K562 (cell line): ENCODE measurements around the gene ERO1B. TPM values are rescaled to one million over a fixed set of nuclear protein-coding genes. Genes with fewer than 3 reads are reported as not detected.

Experiments used
- ATAC-seq: fragments of 200-7000 bp; cut with Tn5 transposase; 3 replicates; pipeline ENCODE4 v1.9.1; 2020; ENCODE audit warnings: moderate library complexity
- BruUV-seq: library from RNA; stranded (reverse); fragments of 400-500 nt; replicated peaks from 2 replicates; lab custom pipeline; 2021; lab: Mats Ljungman, UMichigan
- CTCF ChIA-PET: fragments of 300-600 bp; formaldehyde crosslinking; extraction: SDS; loops from one replicate; lab custom pipeline; 2021; ENCODE audit warnings: low intra/inter-chr PET ratio; lab: Yijun Ruan, JAX
- POLR2A ChIA-PET: fragments of 300-600, 350-650 bp; sonication (Branson Sonifier 250); formaldehyde crosslinking; extraction: SDS; loops from one replicate; lab custom pipeline; 2021; ENCODE audit warnings: antibody characterized with exemption, inconsistent platforms; lab: Yijun Ruan, JAX
- DNase-seq, 4 experiments: peaks; one replicate each; pipeline versions ENCODE4 v3.0.0 to v3.0.0-alpha.2; 2011 to 2018; ENCODE audit warnings: low spot score in 3 of 4, mixed read lengths in 3 of 4; ENCODE audit errors: extremely low read depth in 1 of 4
- FAIRE-seq: peaks from 2 replicates; lab custom pipeline; 2011; peaks lifted over from hg19 to GRCh38; lab: Jason Lieb, UNC
- H2AFZ ChIP-seq: 2 replicates; pipeline ENCODE4 v1.6.0; 2011; ENCODE audit warnings: low read depth, low read length, control low read depth, inconsistent platforms
- H3K27ac ChIP-seq: fragments of 200-600 bp; 3 replicates; pipeline ENCODE4 v1.8.0; 2011; ENCODE audit warnings: low read depth, mild to moderate bottlenecking, control low read depth, inconsistent platforms, low read length, moderate library complexity, mixed read lengths; ENCODE audit errors: extremely low read depth
- H3K27me3 ChIP-seq, 2 experiments: fragments of 300-600 bp in 1 of 2; 2 replicates in 1 of 2; 3 replicates in 1 of 2; pipeline versions ENCODE4 v1.6.0 to v1.8.0; 2011; ENCODE audit warnings: inconsistent platforms in 2 of 2, low read length in 2 of 2, mild to moderate bottlenecking in 1 of 2, mixed read lengths in 1 of 2, moderate library complexity in 1 of 2; ENCODE audit not compliant: control insufficient read depth in 2 of 2, insufficient read depth in 2 of 2
- H3K36me3 ChIP-seq: fragments of 300-600 bp; 3 replicates; pipeline ENCODE4 v1.8.0; 2011; ENCODE audit warnings: mild to moderate bottlenecking, low read length, inconsistent platforms; ENCODE audit not compliant: control insufficient read depth, insufficient read depth
- H3K4me1 ChIP-seq, 2 experiments: fragments of 200-600 bp in 1 of 2; replicated peaks in 1 of 2; 2 replicates in 1 of 2; 3 replicates in 1 of 2; pipeline versions ENCODE4 v1.5.1 to v1.8.0; 2011; ENCODE audit warnings: inconsistent platforms in 2 of 2, low read length in 2 of 2, mild to moderate bottlenecking in 1 of 2, mixed read lengths in 1 of 2, moderate library complexity in 1 of 2; ENCODE audit not compliant: control insufficient read depth in 2 of 2, insufficient read depth in 2 of 2
- H3K4me2 ChIP-seq: 2 replicates; pipeline ENCODE4 v1.6.1; 2011; ENCODE audit warnings: low read length, control low read depth, inconsistent platforms, mixed read lengths; ENCODE audit not compliant: insufficient read depth
- H3K4me3 ChIP-seq: fragments of 200-600 bp; sonication (generic), shearing (Covaris generic); 2 replicates; pipeline ENCODE4 v1.5.1; 2016; ENCODE audit warnings: control low read depth, inconsistent platforms
- H3K79me2 ChIP-seq: fragments of 200-600 bp; 3 replicates; pipeline ENCODE4 v1.8.0; 2011; ENCODE audit warnings: low read length, inconsistent platforms; ENCODE audit not compliant: control insufficient read depth, insufficient read depth
- H3K9ac ChIP-seq, 2 experiments: 2 replicates each; pipeline versions ENCODE4 v1.6.0 to v1.6.1; 2011; ENCODE audit warnings: low read depth in 2 of 2, low read length in 2 of 2, control low read depth in 1 of 2, inconsistent platforms in 1 of 2, mild to moderate bottlenecking in 1 of 2, mixed read lengths in 1 of 2; ENCODE audit not compliant: insufficient read depth in 1 of 2
- H3K9me1 ChIP-seq: one replicate; pipeline ENCODE4 v1.6.0; 2011; ENCODE audit warnings: inconsistent platforms, mild to moderate bottlenecking, low read length, moderate library complexity; ENCODE audit not compliant: control insufficient read depth, insufficient read depth
- H3K9me3 ChIP-seq: replicated peaks from 2 replicates; pipeline ENCODE4 v1.5.1; 2011; ENCODE audit warnings: low read depth, low read length, inconsistent platforms; ENCODE audit not compliant: control insufficient read depth, insufficient read depth
- H4K20me1 ChIP-seq: replicated peaks from 2 replicates; pipeline ENCODE4 v1.6.1; 2011; ENCODE audit warnings: low read length, inconsistent platforms, mixed read lengths; ENCODE audit not compliant: control insufficient read depth, insufficient read depth
- DDX20 ChIP-seq: fragments of 450-650 bp; IDR thresholded peaks from 2 replicates; pipeline ENCODE4 v1.6.1; 2016; ENCODE audit warnings: missing genetic modification characterization, low read depth, mild to moderate bottlenecking, missing compliant biosample characterization, moderate library complexity
- EGR1 ChIP-seq: fragments of 450-650 bp; conservative IDR thresholded peaks from 2 replicates; pipeline ENCODE4 v1.6.1; 2017; ENCODE audit warnings: mild to moderate bottlenecking
- ELF4 ChIP-seq: fragments of 450-650 bp; formaldehyde crosslinking; IDR thresholded peaks from 2 replicates; pipeline ENCODE4 v1.4.0; 2022; ENCODE audit warnings: missing genetic modification characterization
- HLTF ChIP-seq: fragments of 450-650 bp; IDR thresholded peaks from 2 replicates; pipeline ENCODE4 v1.6.1; 2016
- PHTF2 ChIP-seq: fragments of 250-450 bp; sonication (Bioruptor Pico); IDR thresholded peaks from 2 replicates; pipeline ENCODE4 v1.5.0; 2021; ENCODE audit warnings: mild to moderate bottlenecking
- POLR2G ChIP-seq: fragments of 200-400 bp; formaldehyde crosslinking; IDR thresholded peaks from 2 replicates; pipeline ENCODE4 v1.6.1; 2017; ENCODE audit warnings: low read depth, mild to moderate bottlenecking, antibody characterized with exemption, low read length, moderate library complexity
- RREB1 ChIP-seq: fragments of 250-450 bp; sonication (Bioruptor Pico); IDR thresholded peaks from 2 replicates; pipeline ENCODE4 v1.4.0; 2020
- ZNF232 ChIP-seq: sonication (generic); formaldehyde crosslinking; IDR thresholded peaks from 2 replicates; pipeline ENCODE4 v1.8.0; 2022; ENCODE audit warnings: mild to moderate bottlenecking, missing genetic modification reagents
- ZNF644 ChIP-seq: fragments of 200-800 bp; sonication (Bioruptor generic); IDR thresholded peaks from 2 replicates; pipeline ENCODE4 v1.6.1; 2016; ENCODE audit warnings: low read depth, missing genetic modification characterization, missing compliant biosample characterization
- in situ Hi-C: fragments of 300-500 bp; cut with MboI; formaldehyde crosslinking; loops from 4 replicates; pipeline ENCODE4 v1.15.0; 2018; ENCODE audit warnings: inconsistent platforms, mixed read lengths
- intact Hi-C: fragments of 100-400 bp; cut with micrococcal nuclease; formaldehyde crosslinking; loops from 2 replicates; pipeline ENCODE4 v1.14.2; 2022
- polyA plus RNA-seq, 8 experiments: library from polyadenylated mRNA; depleted of rRNA in 4 of 8; stranded (reverse) in 5 of 8; unstranded in 3 of 8; fragments of >200 nt; fragmentation: Nextera tagmentation in 2 of 8; fragmentation: Illumina TruSeq in 1 of 8; extraction: Ambion mirVana in 2 of 8; extraction: Trizol in 1 of 8; gene quantifications; 2 replicates each; pipeline versions ENCODE4 v1.2.1 to v1.2.3, GENCODE V29; 2011 to 2014; ENCODE audit warnings: inconsistent platforms in 1 of 8, missing spikeins in 1 of 8
- total RNA-seq, 7 experiments: library from RNA; depleted of rRNA in 6 of 7; stranded (reverse); fragments of >200 nt in 6 of 7; fragmentation: Illumina TruSeq in 2 of 7; extraction: Trizol in 2 of 7; gene quantifications; 2 replicates each; pipeline versions ENCODE4 v1.2.1 to v1.2.3, GENCODE V29; 2011 to 2021; ENCODE audit warnings: low replicate concordance in 1 of 7

Gene ERO1B
- total and polyA plus RNA-seq, 9 of the 15 experiments (the other 6 are each of a cell fraction or from before 2014, with no cell fraction given), result 0.59 to 6.4 (median 4.2) TPM

- no peak overlapping the region for H3K4me2 ChIP-seq
- H3K27ac ChIP-seq, result no peak overlapping the region
- TF ChIP-seq EGR1 (no peak), RREB1 (no peak), HLTF (no peak), POLR2G (no peak), PHTF2 (no peak), DDX20 (tag) (no peak), ZNF644 (tag) (no peak), ELF4 (CRISPR knock-in tag) (no peak), ZNF232 (CRISPR knock-in tag) (no peak)
- ChIA-PET CTCF (interaction anchor here (0.7 kb wide), 1 partner anchor 10 kb away, joined by 3 read pairs; no protein-coding TSS in a partner anchor), POLR2A (interaction anchor here (0.7 kb wide), 1 partner anchor 9 kb away, joined by 3 read pairs; no protein-coding TSS in a partner anchor)
- H2AFZ ChIP-seq, result no peak overlapping the region
- ATAC-seq, result no peak
- no peak for DNase-seq
- H3K9ac ChIP-seq, result no peak overlapping the region
- no peaks in the 10 kb centered on the region for H3K27me3 ChIP-seq
- intact Hi-C loops, result no loop called here
- H3K36me3 ChIP-seq, result no peaks in the 10 kb centered on the region
- H3K4me3 ChIP-seq, result no peak overlapping the region
- BruUV-seq, result no TSS peak
- no peaks in the 10 kb centered on the region for H4K20me1 ChIP-seq
- H3K4me1 ChIP-seq, result peaks cover 0 to 12% of the 10 kb centered on the region in 2 experiments; a peak in 3 of 5 replicates
- no peaks in the 10 kb centered on the region for H3K79me2 ChIP-seq
- in situ Hi-C loops, result no loop called here
- H3K9me3 ChIP-seq, result peaks cover 3% of the 10 kb centered on the region; the same call in 1 of the 2 replicates
- no peak for FAIRE-seq
- H3K9me1 ChIP-seq, result no peaks in the 10 kb centered on the region
Observed at GRCh38 chr1:236257216-236257615, 24.5 kb downstream of the ERO1B start.
